ENCODE results near the gene KCNMA1. TPM values are rescaled to one million over a fixed set of nuclear protein-coding genes. Genes with fewer than 3 reads are reported as not detected.

KCNMA1 gene
- total RNA-seq, 2 donors from 2014 or later: 23.2 to 44.5 TPM

- no peak for DNase-seq
- H3K27me3 ChIP-seq: no peaks in the 10 kb centered on the region
- H3K27ac ChIP-seq: no peak overlapping the region
- H3K36me3 ChIP-seq: no peaks in the 10 kb centered on the region
- no peak for TF ChIP-seq CTCF (IDR thresholded peaks at IDR 0.05)
- no peaks in the 10 kb centered on the region for H3K9me3 ChIP-seq
- no peak overlapping the region for H3K4me3 ChIP-seq
- no peaks in the 10 kb centered on the region for H3K4me1 ChIP-seq
- intact Hi-C loops (cut with DNase I): no loop called here
- no peak overlapping the region for H3K9ac ChIP-seq (ENCODE audit: low read depth in 2 of 2, low read length in 2 of 2)
These were observed 735.9 kb downstream of the KCNMA1 start for GRCh38 chr10:76901701-76902100.

GRCh38 chr10:76899490-76899889, 738.1 kb downstream of the KCNMA1 start:
- Histone ChIP-seq H3K4me1 (no peaks in the 10 kb centered on the region), H3K4me3 (no peak overlapping the region), H3K9me3 (no peaks in the 10 kb centered on the region), H3K9ac (ENCODE audit: low read depth in 2 of 2, low read length in 2 of 2) (no peak overlapping the region), H3K27me3 (no peaks in the 10 kb centered on the region), H3K27ac (no peak overlapping the region), H3K36me3 (no peaks in the 10 kb centered on the region)
- DNase-seq: no peak
- intact Hi-C loops (cut with DNase I): no loop called here
- TF ChIP-seq CTCF (IDR thresholded peaks at IDR 0.05): no peak

GRCh38 chr10:76892766-76893479, 744.7 kb downstream of the KCNMA1 start:
- intact Hi-C loops (cut with DNase I): no loop called here
- Histone ChIP-seq H3K36me3 (no peaks in the 10 kb centered on the region), H3K4me1 (no peaks in the 10 kb centered on the region), H3K9ac (ENCODE audit: low read depth in 2 of 2, low read length in 2 of 2) (no peak overlapping the region), H3K27ac (no peak overlapping the region), H3K27me3 (no peaks in the 10 kb centered on the region), H3K4me3 (no peak overlapping the region), H3K9me3 (no peaks in the 10 kb centered on the region)
- no peak for DNase-seq
- TF ChIP-seq CTCF (IDR thresholded peaks at IDR 0.05): no peak

- Histone ChIP-seq H3K4me1 (peaks cover 3% of the 10 kb centered on the region), H3K9ac (ENCODE audit: low read depth in 2 of 2, low read length in 2 of 2) (no peak overlapping the region), H3K36me3 (no peaks in the 10 kb centered on the region), H3K27me3 (no peaks in the 10 kb centered on the region), H3K27ac (no peak overlapping the region), H3K4me3 (no peak overlapping the region), H3K9me3 (no peaks in the 10 kb centered on the region)
- intact Hi-C loops (cut with DNase I): no loop called here
- DNase-seq: no peak
- no peak for TF ChIP-seq CTCF (IDR thresholded peaks at IDR 0.05)
These were observed 750.2 kb downstream of the KCNMA1 start for GRCh38 chr10:76887223-76888010.

GRCh38 chr10:76885816-76886215, 751.8 kb downstream of the KCNMA1 start:
- H3K9me3 ChIP-seq: no peaks in the 10 kb centered on the region
- no peaks in the 10 kb centered on the region for H3K27me3 ChIP-seq
- DNase-seq: no peak
- H3K9ac ChIP-seq (ENCODE audit: low read depth in 2 of 2, low read length in 2 of 2): no peak overlapping the region
- no peak overlapping the region for H3K4me3 ChIP-seq
- intact Hi-C loops (cut with DNase I): no loop called here
- H3K36me3 ChIP-seq: no peaks in the 10 kb centered on the region
- H3K4me1 ChIP-seq: peaks cover 3% of the 10 kb centered on the region
- TF ChIP-seq CTCF (IDR thresholded peaks at IDR 0.05): no peak
- H3K27ac ChIP-seq: no peak overlapping the region
